ENCODE measurements around the gene TRAK2.

GRCh38 chr2:201411421-201411820 lies 39.8 kb downstream of the TRAK2 start:
- TF ChIP-seq CTCF (conservative IDR thresholded peaks at IDR 0.05 in 1 of 2, IDR thresholded peaks at IDR 0.05 in 1 of 2; ENCODE audit: extremely low read depth in 1 of 2, insufficient read depth in 1 of 2, low read depth in 1 of 2, low read length in 2 of 2) = no peak
- TF ChIP-seq EZH2 (IDR thresholded peaks at IDR 0.05; ENCODE audit: borderline replicate concordance, low read length) = no peak

Measured in mammary epithelial cell (primary cell).